K562 (cell line): ENCODE data around the gene ALDOC. TPM values are rescaled to one million over a fixed set of nuclear protein-coding genes. Genes with fewer than 3 reads are reported as not detected.

Experiments used
- CEBPG ChIP-seq, 3 experiments: fragments of 200-800 bp in 1 of 3; sonication (Bioruptor generic) in 1 of 3; sonication (generic) in 1 of 3; formaldehyde crosslinking in 1 of 3; IDR thresholded peaks in 2 of 3; conservative IDR thresholded peaks in 1 of 3; 2 replicates each; pipeline versions ENCODE4 v1.6.1 to v1.8.0; 2016 to 2022; ENCODE audit warnings: missing compliant biosample characterization in 2 of 3, missing genetic modification characterization in 2 of 3, mild to moderate bottlenecking in 1 of 3, missing genetic modification reagents in 1 of 3
- CHAMP1 ChIP-seq: fragments of 450-650 bp; IDR thresholded peaks from 2 replicates; pipeline ENCODE4 v1.6.1; 2016; ENCODE audit warnings: mild to moderate bottlenecking
- CREM ChIP-seq: IDR thresholded peaks from 2 replicates; pipeline ENCODE4 v1.6.1; 2014; ENCODE audit warnings: antibody characterized with exemption, low read depth
- NR0B1 ChIP-seq: fragments of 450-650 bp; IDR thresholded peaks from one replicate; pipeline ENCODE4 v1.6.1; 2018; ENCODE audit warnings: mild to moderate bottlenecking, moderate library complexity; ENCODE audit not compliant: partially characterized antibody
- PHF21A ChIP-seq: fragments of 450-650 bp; IDR thresholded peaks from 2 replicates; pipeline ENCODE4 v1.6.1; 2017; ENCODE audit warnings: low read depth, borderline replicate concordance
- RBFOX2 ChIP-seq: fragments of 200-400 bp; formaldehyde crosslinking; IDR thresholded peaks from 2 replicates; pipeline ENCODE4 v1.6.1; 2017; ENCODE audit warnings: low read depth, mild to moderate bottlenecking, low read length, moderate library complexity
- RERE ChIP-seq: sonication (generic); formaldehyde crosslinking; IDR thresholded peaks from 2 replicates; pipeline ENCODE4 v1.8.0; 2023; ENCODE audit warnings: missing genetic modification reagents, mild to moderate bottlenecking, borderline replicate concordance
- SIRT6 ChIP-seq: IDR thresholded peaks from one replicate; pipeline ENCODE4 v1.6.1; 2012; ENCODE audit warnings: low read depth, mild to moderate bottlenecking, control low read depth, inconsistent platforms, low read length, moderate library complexity
- SMARCB1 ChIP-seq: IDR thresholded peaks from 2 replicates; pipeline ENCODE4 v1.6.1; 2011; ENCODE audit warnings: improper control_type of control experiment, low read depth; ENCODE audit not compliant: insufficient read length
- SNIP1 ChIP-seq: fragments of 450-650 bp; IDR thresholded peaks from 2 replicates; pipeline ENCODE4 v1.7.1; 2017; ENCODE audit warnings: low read depth, mild to moderate bottlenecking
- SPI1 ChIP-seq: IDR thresholded peaks from 2 replicates; pipeline ENCODE4 v1.6.1; 2011; ENCODE audit warnings: low read depth, low read length, control low read depth, borderline replicate concordance
- ZEB2 ChIP-seq: fragments of 450-650 bp; IDR thresholded peaks from 2 replicates; pipeline ENCODE4 v1.6.1; 2016
- ZNF124 ChIP-seq: sonication (generic); formaldehyde crosslinking; IDR thresholded peaks from 2 replicates; pipeline ENCODE4 v1.8.1; 2022; ENCODE audit warnings: missing genetic modification reagents
- ZNF133 ChIP-seq: fragments of 250-450 bp; sonication (Bioruptor Pico); IDR thresholded peaks from 2 replicates; pipeline ENCODE4 v1.4.0; 2020; ENCODE audit warnings: mild to moderate bottlenecking
- ZNF398 ChIP-seq: fragments of 250-450 bp; sonication (Bioruptor Pico); IDR thresholded peaks from 2 replicates; pipeline ENCODE4 v1.8.0; 2021; ENCODE audit warnings: moderate library complexity, mild to moderate bottlenecking, inconsistent platforms
- ZNF444 ChIP-seq: fragments of 250-450 bp; sonication (Bioruptor Pico); IDR thresholded peaks from 2 replicates; pipeline ENCODE4 v1.4.0; 2020; ENCODE audit warnings: mild to moderate bottlenecking, moderate library complexity
- ZNF79 ChIP-seq: fragments of 250-450 bp; sonication (Bioruptor Pico); IDR thresholded peaks from 2 replicates; pipeline ENCODE4 v1.4.0; 2020; ENCODE audit warnings: low read depth, mild to moderate bottlenecking, moderate library complexity
- polyA plus RNA-seq, 8 experiments: library from polyadenylated mRNA; depleted of rRNA in 4 of 8; stranded (reverse) in 5 of 8; unstranded in 3 of 8; fragments of >200 nt; fragmentation: Nextera tagmentation in 2 of 8; fragmentation: Illumina TruSeq in 1 of 8; extraction: Ambion mirVana in 2 of 8; extraction: Trizol in 1 of 8; gene quantifications; 2 replicates each; pipeline versions ENCODE4 v1.2.1 to v1.2.3, GENCODE V29; 2011 to 2014; ENCODE audit warnings: inconsistent platforms in 1 of 8, missing spikeins in 1 of 8
- total RNA-seq, 7 experiments: library from RNA; depleted of rRNA in 6 of 7; stranded (reverse); fragments of >200 nt in 6 of 7; fragmentation: Illumina TruSeq in 2 of 7; extraction: Trizol in 2 of 7; gene quantifications; 2 replicates each; pipeline versions ENCODE4 v1.2.1 to v1.2.3, GENCODE V29; 2011 to 2021; ENCODE audit warnings: low replicate concordance in 1 of 7

Gene ALDOC
- total and polyA plus RNA-seq, 9 of the 15 experiments (the other 6 are each of a cell fraction or from before 2014, with no cell fraction given) = 43.2 to 263 (median 99.2) TPM

GRCh38 chr17:28576758-28577465 is at the start of gene ALDOC (continued):
- TF ChIP-seq RERE (CRISPR knock-in tag) = no peak
- TF ChIP-seq SPI1 = no peak
- TF ChIP-seq RBFOX2 = peak; percentile 88
- TF ChIP-seq CEBPG (CRISPR knock-in tag; IDR thresholded peaks at IDR 0.05) = no peak
- no peak for TF ChIP-seq CEBPG (tag; conservative IDR thresholded peaks at IDR 0.05 in 1 of 2, IDR thresholded peaks at IDR 0.05 in 1 of 2)
- TF ChIP-seq PHF21A = no peak
- TF ChIP-seq ZEB2 = no peak
- no peak for TF ChIP-seq ZNF79 (CRISPR knock-in tag)
- TF ChIP-seq ZNF124 = no peak
- no peak for TF ChIP-seq ZNF398 (CRISPR knock-in tag)
- no peak for TF ChIP-seq SMARCB1
- TF ChIP-seq ZNF133 = no peak
- TF ChIP-seq SIRT6 = no peak
- TF ChIP-seq CREM = peak; percentile 90
- TF ChIP-seq SNIP1 = no peak
- no peak for TF ChIP-seq NR0B1
- TF ChIP-seq ZNF444 (CRISPR knock-in tag) = no peak
- TF ChIP-seq CHAMP1 = no peak
